Measurements from ENCODE around the gene XRCC5. TPM values are rescaled to one million over a fixed set of nuclear protein-coding genes. Genes with fewer than 3 reads are reported as not detected.

XRCC5 gene
- polyA plus RNA-seq, 3 donors = 299 to 318 (median 316) TPM

GRCh38 chr2:216146573-216146972 is 37.4 kb downstream of the XRCC5 start:
- DNase-seq = no peak

- no peak for DNase-seq
Observed at GRCh38 chr2:216147172-216148131, 38.3 kb downstream of the XRCC5 start.

- DNase-seq = no peak
Observed at GRCh38 chr2:216148983-216149382, 39.8 kb downstream of the XRCC5 start.

GRCh38 chr2:216149741-216150140 is 40.6 kb downstream of the XRCC5 start:
- DNase-seq = no peak

GRCh38 chr2:216151313-216152025 is 42.3 kb downstream of the XRCC5 start:
- no peak for DNase-seq

GRCh38 chr2:216155954-216156353 is 46.8 kb downstream of the XRCC5 start:
- DNase-seq = no peak

GRCh38 chr2:216156822-216157221 is 47.7 kb downstream of the XRCC5 start:
- DNase-seq = no peak

GRCh38 chr2:216159144-216159543 is 50.0 kb downstream of the XRCC5 start:
- no peak for DNase-seq

- DNase-seq = no peak
Observed at GRCh38 chr2:216159646-216160045, 50.5 kb downstream of the XRCC5 start.

GRCh38 chr2:216160786-216161185 is 51.6 kb downstream of the XRCC5 start:
- DNase-seq = no peak

- DNase-seq = no peak
Observed at GRCh38 chr2:216161967-216162366, 52.8 kb downstream of the XRCC5 start.

GRCh38 chr2:216163518-216163917 is 54.4 kb downstream of the XRCC5 start:
- no peak for DNase-seq

- DNase-seq = no peak
Observed at GRCh38 chr2:216164087-216164486, 54.9 kb downstream of the XRCC5 start.

- DNase-seq = no peak
Observed at GRCh38 chr2:216164576-216164975, 55.4 kb downstream of the XRCC5 start.

GRCh38 chr2:216165711-216166110 is 56.6 kb downstream of the XRCC5 start:
- no peak for DNase-seq

- DNase-seq = no peak
Observed at GRCh38 chr2:216169087-216169486, 59.9 kb downstream of the XRCC5 start.

GRCh38 chr2:216170076-216170763 is 61.1 kb downstream of the XRCC5 start:
- no peak for DNase-seq

- DNase-seq = no peak
Observed at GRCh38 chr2:216171011-216171410, 61.9 kb downstream of the XRCC5 start.

- DNase-seq = no peak
Observed at GRCh38 chr2:216172493-216172892, 63.3 kb downstream of the XRCC5 start.

- no peak for DNase-seq
Observed at GRCh38 chr2:216179015-216179414, 69.9 kb downstream of the XRCC5 start.

- no peak for DNase-seq
Observed at GRCh38 chr2:216181351-216181750, 72.2 kb downstream of the XRCC5 start.

GRCh38 chr2:216181953-216182461 is 72.9 kb downstream of the XRCC5 start:
- no peak for DNase-seq
